ENCODE data around the gene OR5AP2.

DNA sequence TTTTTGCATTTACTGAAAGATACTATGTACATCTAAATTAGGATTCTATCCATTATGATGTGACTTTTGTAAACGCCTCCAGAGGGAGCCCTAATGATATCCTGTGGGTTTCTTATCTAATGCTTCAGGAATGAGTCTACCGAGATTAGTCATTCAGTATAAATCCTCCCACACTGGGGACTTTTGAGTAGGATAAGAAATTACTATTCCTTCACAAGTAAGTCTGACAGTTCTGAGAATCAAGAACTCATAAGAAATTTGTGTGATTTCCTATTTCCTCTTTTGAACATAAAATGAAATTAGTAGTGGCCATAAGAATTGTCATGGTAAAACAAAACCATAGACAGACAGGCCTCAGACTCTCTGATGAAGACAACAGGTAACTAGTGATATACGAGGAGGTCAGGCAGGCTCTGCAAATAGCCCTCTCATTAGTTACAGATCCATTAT lies 17.6 kb downstream of the OR5AP2 start:
- TF ChIP-seq, protein P1, sequence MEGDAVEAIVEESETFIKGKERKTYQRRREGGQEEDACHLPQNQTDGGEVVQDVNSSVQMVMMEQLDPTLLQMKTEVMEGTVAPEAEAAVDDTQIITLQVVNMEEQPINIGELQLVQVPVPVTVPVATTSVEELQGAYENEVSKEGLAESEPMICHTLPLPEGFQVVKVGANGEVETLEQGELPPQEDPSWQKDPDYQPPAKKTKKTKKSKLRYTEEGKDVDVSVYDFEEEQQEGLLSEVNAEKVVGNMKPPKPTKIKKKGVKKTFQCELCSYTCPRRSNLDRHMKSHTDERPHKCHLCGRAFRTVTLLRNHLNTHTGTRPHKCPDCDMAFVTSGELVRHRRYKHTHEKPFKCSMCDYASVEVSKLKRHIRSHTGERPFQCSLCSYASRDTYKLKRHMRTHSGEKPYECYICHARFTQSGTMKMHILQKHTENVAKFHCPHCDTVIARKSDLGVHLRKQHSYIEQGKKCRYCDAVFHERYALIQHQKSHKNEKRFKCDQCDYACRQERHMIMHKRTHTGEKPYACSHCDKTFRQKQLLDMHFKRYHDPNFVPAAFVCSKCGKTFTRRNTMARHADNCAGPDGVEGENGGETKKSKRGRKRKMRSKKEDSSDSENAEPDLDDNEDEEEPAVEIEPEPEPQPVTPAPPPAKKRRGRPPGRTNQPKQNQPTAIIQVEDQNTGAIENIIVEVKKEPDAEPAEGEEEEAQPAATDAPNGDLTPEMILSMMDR (IDR thresholded peaks at IDR 0.05; ENCODE audit: low read depth, low read length, missing input control) = peak; percentile 36
- TF ChIP-seq RAD21 (IDR thresholded peaks at IDR 0.05) (peak; percentile 60 to 68), HNF4G (IDR thresholded peaks at IDR 0.05) (no peak), TAF1 (conservative IDR thresholded peaks at IDR 0.05) (no peak), YY1 (IDR thresholded peaks at IDR 0.05) (no peak), MAX (IDR thresholded peaks at IDR 0.05) (no peak), JUND (IDR thresholded peaks at IDR 0.05) (peak in 1 of 2 donors; percentile 47), GABPA (IDR thresholded peaks at IDR 0.05 in 1 of 2, conservative IDR thresholded peaks at IDR 0.05 in 1 of 2) (no peak), NR2F2 (IDR thresholded peaks at IDR 0.05) (no peak), FOXA2 (IDR thresholded peaks at IDR 0.05) (no peak)
- TF ChIP-seq, protein P2, sequence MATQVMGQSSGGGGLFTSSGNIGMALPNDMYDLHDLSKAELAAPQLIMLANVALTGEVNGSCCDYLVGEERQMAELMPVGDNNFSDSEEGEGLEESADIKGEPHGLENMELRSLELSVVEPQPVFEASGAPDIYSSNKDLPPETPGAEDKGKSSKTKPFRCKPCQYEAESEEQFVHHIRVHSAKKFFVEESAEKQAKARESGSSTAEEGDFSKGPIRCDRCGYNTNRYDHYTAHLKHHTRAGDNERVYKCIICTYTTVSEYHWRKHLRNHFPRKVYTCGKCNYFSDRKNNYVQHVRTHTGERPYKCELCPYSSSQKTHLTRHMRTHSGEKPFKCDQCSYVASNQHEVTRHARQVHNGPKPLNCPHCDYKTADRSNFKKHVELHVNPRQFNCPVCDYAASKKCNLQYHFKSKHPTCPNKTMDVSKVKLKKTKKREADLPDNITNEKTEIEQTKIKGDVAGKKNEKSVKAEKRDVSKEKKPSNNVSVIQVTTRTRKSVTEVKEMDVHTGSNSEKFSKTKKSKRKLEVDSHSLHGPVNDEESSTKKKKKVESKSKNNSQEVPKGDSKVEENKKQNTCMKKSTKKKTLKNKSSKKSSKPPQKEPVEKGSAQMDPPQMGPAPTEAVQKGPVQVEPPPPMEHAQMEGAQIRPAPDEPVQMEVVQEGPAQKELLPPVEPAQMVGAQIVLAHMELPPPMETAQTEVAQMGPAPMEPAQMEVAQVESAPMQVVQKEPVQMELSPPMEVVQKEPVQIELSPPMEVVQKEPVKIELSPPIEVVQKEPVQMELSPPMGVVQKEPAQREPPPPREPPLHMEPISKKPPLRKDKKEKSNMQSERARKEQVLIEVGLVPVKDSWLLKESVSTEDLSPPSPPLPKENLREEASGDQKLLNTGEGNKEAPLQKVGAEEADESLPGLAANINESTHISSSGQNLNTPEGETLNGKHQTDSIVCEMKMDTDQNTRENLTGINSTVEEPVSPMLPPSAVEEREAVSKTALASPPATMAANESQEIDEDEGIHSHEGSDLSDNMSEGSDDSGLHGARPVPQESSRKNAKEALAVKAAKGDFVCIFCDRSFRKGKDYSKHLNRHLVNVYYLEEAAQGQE (IDR thresholded peaks at IDR 0.05) = no peak

Data from liver (tissue), 3 donors.